ENCODE results near the gene IVD.

Gene IVD

DNA sequence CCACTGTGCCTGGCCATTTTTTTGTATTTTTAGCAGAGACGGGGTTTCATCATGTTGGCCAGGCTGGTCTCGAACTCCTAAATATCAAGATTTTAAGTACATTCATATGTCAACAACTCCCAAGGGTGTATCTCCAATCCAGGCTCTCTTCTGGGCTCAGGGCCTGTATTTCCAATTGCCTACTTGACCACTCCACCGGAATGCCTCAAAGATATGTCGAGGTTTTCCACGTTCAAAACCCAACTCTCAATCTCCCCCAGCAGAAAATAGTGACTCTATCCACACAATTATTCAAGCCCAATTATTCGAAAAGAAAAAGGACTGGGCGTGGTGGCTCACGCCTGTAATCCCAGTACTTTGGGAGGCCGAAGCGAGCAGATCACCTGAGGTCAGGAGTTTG, 25.0 kb upstream of the IVD start:
- TF ChIP-seq, protein P1, sequence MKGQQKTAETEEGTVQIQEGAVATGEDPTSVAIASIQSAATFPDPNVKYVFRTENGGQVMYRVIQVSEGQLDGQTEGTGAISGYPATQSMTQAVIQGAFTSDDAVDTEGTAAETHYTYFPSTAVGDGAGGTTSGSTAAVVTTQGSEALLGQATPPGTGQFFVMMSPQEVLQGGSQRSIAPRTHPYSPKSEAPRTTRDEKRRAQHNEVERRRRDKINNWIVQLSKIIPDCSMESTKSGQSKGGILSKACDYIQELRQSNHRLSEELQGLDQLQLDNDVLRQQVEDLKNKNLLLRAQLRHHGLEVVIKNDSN (IDR thresholded peaks at IDR 0.05) = no peak
- no peak for TF ChIP-seq CREB1 (IDR thresholded peaks at IDR 0.05; ENCODE audit: low read depth)
- no peak for TF ChIP-seq REST (IDR thresholded peaks at IDR 0.05; ENCODE audit: low read depth)
- TF ChIP-seq NFIC (IDR thresholded peaks at IDR 0.05) = no peak
- TF ChIP-seq FOXM1 (IDR thresholded peaks at IDR 0.05; ENCODE audit: borderline replicate concordance, low read depth) = no peak

DNA sequence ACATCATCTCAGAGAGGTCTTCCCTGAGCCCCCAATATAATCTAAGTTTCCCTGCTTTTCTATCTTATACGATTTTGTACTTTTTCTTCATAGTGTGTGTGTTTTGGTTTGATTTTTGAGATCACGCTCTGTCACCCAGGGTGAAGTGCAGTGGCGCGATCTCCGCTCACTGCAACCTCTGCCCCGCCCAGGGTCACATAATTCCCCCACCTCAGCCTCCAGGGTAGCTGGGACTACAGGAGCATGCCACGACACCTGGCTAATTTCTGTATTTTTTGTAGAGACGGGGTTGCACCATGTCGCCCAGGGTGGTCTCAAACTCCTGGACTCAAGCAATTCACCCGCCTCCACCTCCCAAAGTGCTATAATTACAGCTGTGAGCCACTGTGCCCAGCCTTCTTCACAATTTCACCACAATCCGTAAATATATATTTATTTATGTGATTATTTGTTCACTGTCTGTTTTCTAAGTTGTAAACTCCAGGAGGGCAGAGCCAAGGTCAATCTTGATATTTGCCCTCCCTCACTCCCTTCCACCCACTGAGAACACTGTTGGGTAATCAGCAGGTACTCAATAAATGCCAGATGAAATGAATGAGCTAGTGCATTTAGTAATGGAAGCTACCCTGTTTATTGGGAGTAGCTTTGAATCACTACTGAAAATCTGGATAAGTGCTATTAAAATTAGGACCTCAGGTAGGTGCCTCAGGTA, 23.6 kb upstream of the IVD start:
- no peak for TF ChIP-seq MAX (IDR thresholded peaks at IDR 0.05)
- TF ChIP-seq EP300 (IDR thresholded peaks at IDR 0.05; ENCODE audit: borderline replicate concordance) = no peak
- no peak for TF ChIP-seq EGR1 (IDR thresholded peaks at IDR 0.05)
- TF ChIP-seq TEAD4 (IDR thresholded peaks at IDR 0.05) = no peak
- TF ChIP-seq RAD21 (IDR thresholded peaks at IDR 0.05; ENCODE audit: low read depth) = no peak
- no peak for TF ChIP-seq TAF1 (IDR thresholded peaks at IDR 0.05; ENCODE audit: low read depth)
- no peak for TF ChIP-seq CEBPB (IDR thresholded peaks at IDR 0.05)
- no peak for TF ChIP-seq CREB1 (IDR thresholded peaks at IDR 0.05; ENCODE audit: low read depth)
- TF ChIP-seq, protein P1 (IDR thresholded peaks at IDR 0.05) = no peak
- no peak for TF ChIP-seq YY1 (IDR thresholded peaks at IDR 0.05; ENCODE audit: low read depth)
- TF ChIP-seq ZBTB7A (IDR thresholded peaks at IDR 0.05; ENCODE audit: low read depth) = no peak
- TF ChIP-seq NFIC (IDR thresholded peaks at IDR 0.05) = no peak
- no peak for TF ChIP-seq FOXM1 (IDR thresholded peaks at IDR 0.05; ENCODE audit: borderline replicate concordance, low read depth)

DNA sequence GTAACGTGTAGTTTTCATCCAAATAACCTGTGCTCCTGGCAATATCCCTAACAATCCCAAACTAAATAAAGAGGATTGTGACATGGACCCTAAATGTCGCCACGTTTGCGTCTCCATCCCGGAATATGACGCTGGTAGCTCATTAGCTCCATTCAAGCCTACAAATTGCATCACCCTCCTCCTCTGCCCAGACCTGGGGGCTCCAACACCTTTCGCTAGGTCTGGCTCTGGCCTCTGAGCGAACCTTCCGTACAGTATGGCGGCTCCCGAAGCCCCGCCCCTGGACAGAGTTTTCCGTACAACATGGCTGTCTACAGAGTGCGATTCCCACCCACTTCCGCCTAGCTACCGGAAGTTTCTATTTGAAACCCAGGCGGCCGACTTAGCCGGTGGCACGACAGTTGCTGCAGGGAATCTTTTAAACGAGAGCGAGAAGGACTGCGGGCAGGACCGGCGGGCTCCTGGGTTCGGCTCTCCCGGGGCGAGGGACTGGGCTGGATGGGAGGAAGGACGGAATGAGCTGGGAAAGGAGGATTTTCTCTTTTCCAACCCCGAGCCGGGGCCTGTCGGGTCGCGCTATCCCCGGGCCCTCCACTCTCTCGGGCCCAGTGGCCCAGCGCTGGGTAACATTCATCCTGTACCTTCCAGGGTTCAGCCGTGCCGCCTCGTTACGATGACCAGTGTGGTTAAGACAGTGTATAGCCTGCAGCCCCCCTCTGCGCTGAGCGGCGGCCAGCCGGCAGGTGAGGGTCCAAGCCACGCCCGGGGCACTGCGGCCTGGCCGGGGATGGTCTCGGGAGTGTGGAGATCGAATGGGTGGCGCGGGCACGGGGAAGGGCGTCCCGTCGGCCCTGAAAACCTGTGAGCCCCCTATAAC, 22.8 kb upstream of the IVD start, which contains the start of gene KNSTRN:
TSS of gene KNSTRN (plus strand) at position 142 of the 877 bp plus-strand sequence. CDS start at position 257, 115 bp downstream.
- TF ChIP-seq FOXM1 (IDR thresholded peaks at IDR 0.05; ENCODE audit: borderline replicate concordance, low read depth) (peak; percentile 100), ZBTB7A (IDR thresholded peaks at IDR 0.05; ENCODE audit: low read depth) (0 out of 2 replicates have a peak, but pooled peaks have one; percentile 31), CREB1 (IDR thresholded peaks at IDR 0.05; ENCODE audit: low read depth) (0 out of 2 replicates have a peak, but pooled peaks have one; percentile 21), NFIC (IDR thresholded peaks at IDR 0.05) (0 out of 2 replicates have a peak, but pooled peaks have one; percentile 32), CEBPB (IDR thresholded peaks at IDR 0.05) (no peak), RAD21 (IDR thresholded peaks at IDR 0.05; ENCODE audit: low read depth) (no peak), EGR1 (IDR thresholded peaks at IDR 0.05) (peak; percentile 95), TAF1 (IDR thresholded peaks at IDR 0.05; ENCODE audit: low read depth) (peak; percentile 93), YY1 (IDR thresholded peaks at IDR 0.05; ENCODE audit: low read depth) (peak; percentile 100), EP300 (IDR thresholded peaks at IDR 0.05; ENCODE audit: borderline replicate concordance) (no peak), TEAD4 (IDR thresholded peaks at IDR 0.05) (0 out of 2 replicates have a peak, but pooled peaks have one; percentile 34), MAX (IDR thresholded peaks at IDR 0.05) (peak; percentile 49; the same call in 1 of the 2 replicates), TCF12 (IDR thresholded peaks at IDR 0.05; ENCODE audit: low read depth) (peak; percentile 60; the same call in 1 of the 2 replicates), REST (IDR thresholded peaks at IDR 0.05; ENCODE audit: low read depth) (no peak)
- TF ChIP-seq, protein P1 (IDR thresholded peaks at IDR 0.05) = peak; percentile 47

GRCh38 chr15:40386480-40386879, 19.1 kb upstream of the IVD start:
- TF ChIP-seq, protein P1 (IDR thresholded peaks at IDR 0.05) = no peak
- no peak for TF ChIP-seq TEAD4 (IDR thresholded peaks at IDR 0.05)
- TF ChIP-seq YY1 (IDR thresholded peaks at IDR 0.05; ENCODE audit: low read depth) = no peak
- no peak for TF ChIP-seq NFIC (IDR thresholded peaks at IDR 0.05)
- TF ChIP-seq EGR1 (IDR thresholded peaks at IDR 0.05) = no peak
- no peak for TF ChIP-seq ZBTB7A (IDR thresholded peaks at IDR 0.05; ENCODE audit: low read depth)
- no peak for TF ChIP-seq REST (IDR thresholded peaks at IDR 0.05; ENCODE audit: low read depth)
- no peak for TF ChIP-seq TCF12 (IDR thresholded peaks at IDR 0.05; ENCODE audit: low read depth)
- TF ChIP-seq RAD21 (IDR thresholded peaks at IDR 0.05; ENCODE audit: low read depth) = no peak
- TF ChIP-seq CEBPB (IDR thresholded peaks at IDR 0.05) = no peak
- TF ChIP-seq CREB1 (IDR thresholded peaks at IDR 0.05; ENCODE audit: low read depth) = no peak
- TF ChIP-seq TAF1 (IDR thresholded peaks at IDR 0.05; ENCODE audit: low read depth) = no peak
- TF ChIP-seq FOXM1 (IDR thresholded peaks at IDR 0.05; ENCODE audit: borderline replicate concordance, low read depth) = no peak
- no peak for TF ChIP-seq MAX (IDR thresholded peaks at IDR 0.05)

Measured in Ishikawa (cell line).